Measurements from ENCODE around the gene PRR5L. TPM values are rescaled to one million over a fixed set of nuclear protein-coding genes. Genes with fewer than 3 reads are reported as not detected.

Gene PRR5L
- total and polyA plus RNA-seq, 3 experiments from 2014 or later, result 28.4 to 43.0 (median 32.5) TPM

GRCh38 chr11:36458129-36458915 lies 162.2 kb downstream of the PRR5L start:
- H3K36me3 Mint-ChIP-seq, result peaks cover 6 to 84% (median 20%) of the 10 kb centered on the region in 3 donors
- no peak for DNase-seq
- Histone ChIP-seq H3K4me1 (ENCODE audit: insufficient read depth, low read length) (peaks cover 8% of the 10 kb centered on the region), H3K9me3 (ENCODE audit: low read length) (no peaks in the 10 kb centered on the region), H3K27me3 (ENCODE audit: insufficient read depth, low read length, poor library complexity, severe bottlenecking) (no peaks in the 10 kb centered on the region), H3K4me3 (ENCODE audit: low read length) (no peak overlapping the region), H3K36me3 (ENCODE audit: insufficient read depth, low read length) (peaks cover 6% of the 10 kb centered on the region), H3K27ac (ENCODE audit: low read depth, low read length) (no peak overlapping the region)
- H3K27ac Mint-ChIP-seq, result peak overlapping the region in 3 of 8 donors; percentile 56 to 87 (median 70)
- peaks cover 23 to 43% (median 25%) of the 10 kb centered on the region in 3 donors for H3K4me1 Mint-ChIP-seq
- ChIA-PET POLR2A (no interaction called here), CTCF (interaction anchor here (1.5 kb wide), 1 partner anchor 167 kb away, joined by 5 read pairs; no protein-coding TSS in a partner anchor)
- peak overlapping the region in 1 of 7 donors; percentile 39 for H3K4me3 Mint-ChIP-seq
- H3K27me3 Mint-ChIP-seq, result peaks cover 0 to 1% of the 10 kb centered on the region in 2 donors
- no peaks in the 10 kb centered on the region for H3K9me3 Mint-ChIP-seq

- H3K27me3 Mint-ChIP-seq, result peaks cover 0 to 1% of the 10 kb centered on the region in 2 donors
- H3K36me3 Mint-ChIP-seq, result peaks cover 6 to 84% (median 19%) of the 10 kb centered on the region in 3 donors
- DNase-seq, result no peak
- ChIA-PET POLR2A (no interaction called here), CTCF (interaction anchor here (1.5 to 2.3 kb wide), 2 partner anchors 106 to 167 kb away, joined by 5 to 9 read pairs; no protein-coding TSS in a partner anchor)
- H3K9me3 ChIP-seq (ENCODE audit: low read length), result no peaks in the 10 kb centered on the region
- H3K4me3 Mint-ChIP-seq, result no peak overlapping the region
- no peaks in the 10 kb centered on the region for H3K27me3 ChIP-seq (ENCODE audit: insufficient read depth, low read length, poor library complexity, severe bottlenecking)
- peaks cover 4% of the 10 kb centered on the region for H3K4me1 ChIP-seq (ENCODE audit: insufficient read depth, low read length)
- no peaks in the 10 kb centered on the region for H3K9me3 Mint-ChIP-seq
- no peak overlapping the region for H3K4me3 ChIP-seq (ENCODE audit: low read length)
- peaks cover 23 to 43% (median 26%) of the 10 kb centered on the region in 3 donors for H3K4me1 Mint-ChIP-seq
- H3K36me3 ChIP-seq (ENCODE audit: insufficient read depth, low read length), result peaks cover 5% of the 10 kb centered on the region
- peak overlapping the region in 3 of 8 donors; percentile 27 to 87 (median 78) for H3K27ac Mint-ChIP-seq
- no peak overlapping the region for H3K27ac ChIP-seq (ENCODE audit: low read depth, low read length)
Measured at GRCh38 chr11:36459046-36459445, 163.0 kb downstream of the PRR5L start.

GRCh38 chr11:36460220-36460619 lies 164.1 kb downstream of the PRR5L start:
- Mint-ChIP-seq H3K4me3 (peak overlapping the region in 1 of 7 donors; percentile 38), H3K9me3 (no peaks in the 10 kb centered on the region), H3K27ac (peak overlapping the region in 5 of 8 donors; percentile 7 to 52 (median 22)), H3K27me3 (peaks cover 0 to 1% of the 10 kb centered on the region in 2 donors), H3K36me3 (peaks cover 6 to 82% (median 24%) of the 10 kb centered on the region in 3 donors), H3K4me1 (peaks cover 28 to 51% (median 37%) of the 10 kb centered on the region in 3 donors)
- DNase-seq, result no peak
- H3K4me3 ChIP-seq (ENCODE audit: low read length), result no peak overlapping the region
- ChIA-PET POLR2A (no interaction called here), CTCF (interaction anchor here (1.3 to 2.3 kb wide), 2 partner anchors 19 to 107 kb away, joined by 3 to 9 read pairs; no protein-coding TSS in a partner anchor)
- H3K36me3 ChIP-seq (ENCODE audit: insufficient read depth, low read length), result no peaks in the 10 kb centered on the region
- H3K27ac ChIP-seq (ENCODE audit: low read depth, low read length), result no peak overlapping the region
- peaks cover 4% of the 10 kb centered on the region for H3K4me1 ChIP-seq (ENCODE audit: insufficient read depth, low read length)
- no peaks in the 10 kb centered on the region for H3K9me3 ChIP-seq (ENCODE audit: low read length)
- no peaks in the 10 kb centered on the region for H3K27me3 ChIP-seq (ENCODE audit: insufficient read depth, low read length, poor library complexity, severe bottlenecking)

GRCh38 chr11:36462321-36462720 lies 166.2 kb downstream of the PRR5L start:
- peaks cover 6 to 85% (median 22%) of the 10 kb centered on the region in 3 donors for H3K36me3 Mint-ChIP-seq
- ChIA-PET CTCF (no interaction called here), POLR2A (no interaction called here)
- Histone ChIP-seq H3K4me1 (ENCODE audit: insufficient read depth, low read length) (peaks cover 4% of the 10 kb centered on the region), H3K9me3 (ENCODE audit: low read length) (no peaks in the 10 kb centered on the region), H3K27ac (ENCODE audit: low read depth, low read length) (no peak overlapping the region), H3K36me3 (ENCODE audit: insufficient read depth, low read length) (no peaks in the 10 kb centered on the region), H3K4me3 (ENCODE audit: low read length) (no peak overlapping the region), H3K27me3 (ENCODE audit: insufficient read depth, low read length, poor library complexity, severe bottlenecking) (no peaks in the 10 kb centered on the region)
- H3K9me3 Mint-ChIP-seq, result no peaks in the 10 kb centered on the region
- no peak overlapping the region for H3K27ac Mint-ChIP-seq
- H3K4me3 Mint-ChIP-seq, result no peak overlapping the region
- H3K27me3 Mint-ChIP-seq, result no peaks in the 10 kb centered on the region
- peaks cover 36 to 55% (median 55%) of the 10 kb centered on the region in 3 donors for H3K4me1 Mint-ChIP-seq
- DNase-seq, result no peak

- no peak overlapping the region for H3K4me3 ChIP-seq (ENCODE audit: low read length)
- POLR2A ChIA-PET, result no interaction called here
- CTCF ChIA-PET, result interaction anchor here (1.2 kb wide), 1 partner anchor 87 kb away, joined by 3 read pairs; no protein-coding TSS in a partner anchor
Measured at GRCh38 chr11:36463781-36464180, 167.7 kb downstream of the PRR5L start.

GRCh38 chr11:36464720-36465119 lies 168.6 kb downstream of the PRR5L start:
- no peak overlapping the region for H3K4me3 ChIP-seq (ENCODE audit: low read length)
- no peak overlapping the region for H3K4me3 Mint-ChIP-seq
- H3K27me3 Mint-ChIP-seq, result no peaks in the 10 kb centered on the region
- H3K9me3 ChIP-seq (ENCODE audit: low read length), result no peaks in the 10 kb centered on the region
- no peaks in the 10 kb centered on the region for H3K36me3 ChIP-seq (ENCODE audit: insufficient read depth, low read length)
- no peaks in the 10 kb centered on the region for H3K27me3 ChIP-seq (ENCODE audit: insufficient read depth, low read length, poor library complexity, severe bottlenecking)
- ChIA-PET CTCF (interaction anchor here (0.8 to 1.4 kb wide), 3 partner anchors 12 to 28 kb away, joined by 3 to 4 read pairs (median 4); no protein-coding TSS in a partner anchor), POLR2A (interaction anchor here (0.6 kb wide), 1 partner anchor 442 kb away, joined by 3 read pairs; no protein-coding TSS in a partner anchor)
- no peak overlapping the region for H3K27ac ChIP-seq (ENCODE audit: low read depth, low read length)
- H3K36me3 Mint-ChIP-seq, result peaks cover 0 to 70% (median 15%) of the 10 kb centered on the region in 3 donors
- H3K27ac Mint-ChIP-seq, result peak overlapping the region in 3 of 8 donors; percentile 7 to 91 (median 66)
- H3K9me3 Mint-ChIP-seq, result no peaks in the 10 kb centered on the region
- peaks cover 36 to 50% (median 45%) of the 10 kb centered on the region in 3 donors for H3K4me1 Mint-ChIP-seq
- H3K4me1 ChIP-seq (ENCODE audit: insufficient read depth, low read length), result peaks cover 3% of the 10 kb centered on the region
- DNase-seq, result no peak

More at GRCh38 chr11:36463781-36464180, 167.7 kb downstream of the PRR5L start:
- Histone ChIP-seq H3K27ac (ENCODE audit: low read depth, low read length) (no peak overlapping the region), H3K27me3 (ENCODE audit: insufficient read depth, low read length, poor library complexity, severe bottlenecking) (no peaks in the 10 kb centered on the region), H3K9me3 (ENCODE audit: low read length) (no peaks in the 10 kb centered on the region), H3K36me3 (ENCODE audit: insufficient read depth, low read length) (no peaks in the 10 kb centered on the region), H3K4me1 (ENCODE audit: insufficient read depth, low read length) (peaks cover 4% of the 10 kb centered on the region)
- peaks cover 0 to 79% (median 15%) of the 10 kb centered on the region in 3 donors for H3K36me3 Mint-ChIP-seq
- H3K9me3 Mint-ChIP-seq, result no peaks in the 10 kb centered on the region
- no peak overlapping the region for H3K4me3 Mint-ChIP-seq
- DNase-seq, result no peak
- H3K4me1 Mint-ChIP-seq, result peaks cover 33 to 51% (median 50%) of the 10 kb centered on the region in 3 donors
- no peaks in the 10 kb centered on the region for H3K27me3 Mint-ChIP-seq
- H3K27ac Mint-ChIP-seq, result peak overlapping the region in 3 of 8 donors; percentile 10 to 83 (median 58)

- H3K27ac Mint-ChIP-seq, result peak overlapping the region in 7 of 8 donors; percentile 5 to 91 (median 50)
- H3K4me1 Mint-ChIP-seq, result peaks cover 30 to 47% (median 42%) of the 10 kb centered on the region in 3 donors
- H3K4me3 Mint-ChIP-seq, result no peak overlapping the region
- Histone ChIP-seq H3K36me3 (ENCODE audit: insufficient read depth, low read length) (no peaks in the 10 kb centered on the region), H3K4me3 (ENCODE audit: low read length) (no peak overlapping the region), H3K27ac (ENCODE audit: low read depth, low read length) (no peak overlapping the region), H3K4me1 (ENCODE audit: insufficient read depth, low read length) (no peaks in the 10 kb centered on the region), H3K27me3 (ENCODE audit: insufficient read depth, low read length, poor library complexity, severe bottlenecking) (no peaks in the 10 kb centered on the region), H3K9me3 (ENCODE audit: low read length) (no peaks in the 10 kb centered on the region)
- ChIA-PET CTCF (interaction anchor here (1.3 to 1.4 kb wide), 2 partner anchors 17 to 27 kb away, joined by 3 to 4 read pairs; no protein-coding TSS in a partner anchor), POLR2A (interaction anchor here (0.6 kb wide), 1 partner anchor 442 kb away, joined by 3 read pairs; no protein-coding TSS in a partner anchor)
- H3K9me3 Mint-ChIP-seq, result no peaks in the 10 kb centered on the region
- peaks cover 0 to 65% (median 15%) of the 10 kb centered on the region in 3 donors for H3K36me3 Mint-ChIP-seq
- no peak for DNase-seq
- no peaks in the 10 kb centered on the region for H3K27me3 Mint-ChIP-seq
Measured at GRCh38 chr11:36465449-36466163, 169.5 kb downstream of the PRR5L start.

All from CD8-positive, alpha-beta memory T cell (primary cell).